Astrocyte (in vitro differentiated cells and primary cell): ENCODE data around the gene MESD. TPM values are rescaled to one million over a fixed set of nuclear protein-coding genes. Genes with fewer than 3 reads are reported as not detected.
"Not testable (repeated sequence)": the region's sequence is repeated elsewhere in the genome, so short reads cannot be mapped to it uniquely, and the experiment has no call there.

Experiments used
- DNase-seq: peaks from one replicate; pipeline ENCODE4 v3.0.0-alpha.2; 2010; ENCODE audit warnings: low read depth
- FAIRE-seq: peaks from 2 replicates; lab custom pipeline; 2011; peaks lifted over from hg19 to GRCh38; lab: Jason Lieb, UNC
- H2AFZ ChIP-seq: 2 replicates; pipeline ENCODE4 v1.6.0; 2012; ENCODE audit warnings: low read depth, low read length, inconsistent platforms
- H3K27ac ChIP-seq: 2 replicates; pipeline ENCODE4 v1.5.1; 2011; ENCODE audit warnings: low read depth, low read length, inconsistent platforms
- H3K27me3 ChIP-seq: 2 replicates; pipeline ENCODE4 v1.6.0; 2011; ENCODE audit warnings: low read length, inconsistent platforms; ENCODE audit not compliant: insufficient read depth
- H3K36me3 ChIP-seq: 2 replicates; pipeline ENCODE4 v1.5.1; 2011; ENCODE audit warnings: low read length, inconsistent platforms; ENCODE audit not compliant: insufficient read depth
- H3K4me1 ChIP-seq: 2 replicates; pipeline ENCODE4 v1.5.1; 2011; ENCODE audit warnings: low read length, inconsistent platforms; ENCODE audit not compliant: insufficient read depth
- H3K4me2 ChIP-seq: 2 replicates; pipeline ENCODE4 v1.6.0; 2012; ENCODE audit warnings: low read length, inconsistent platforms
- H3K4me3 ChIP-seq: 2 replicates; pipeline ENCODE4 v1.5.1; 2011; ENCODE audit warnings: low read depth, mild to moderate bottlenecking, low read length, inconsistent platforms; ENCODE audit not compliant: insufficient read depth
- H3K79me2 ChIP-seq: 2 replicates; pipeline ENCODE4 v1.6.0; 2012; ENCODE audit warnings: mild to moderate bottlenecking, low read length, inconsistent platforms; ENCODE audit not compliant: insufficient read depth
- H3K9ac ChIP-seq: 2 replicates; pipeline ENCODE4 v1.6.0; 2012; ENCODE audit warnings: mild to moderate bottlenecking, low read length, inconsistent platforms
- H3K9me3 ChIP-seq: 2 replicates; pipeline ENCODE4 v1.5.1; 2012; ENCODE audit warnings: low read depth, mild to moderate bottlenecking, low read length, inconsistent platforms; ENCODE audit not compliant: insufficient read depth
- H4K20me1 ChIP-seq: 2 replicates; pipeline ENCODE4 v1.6.0; 2012; ENCODE audit warnings: low read length, inconsistent platforms; ENCODE audit not compliant: insufficient read depth
- H3K27ac Mint-ChIP-seq: one replicate; pipeline ENCODE4 v1.8.0; 2021; ENCODE audit warnings: mild to moderate bottlenecking, mixed read lengths; ENCODE audit not compliant: unreplicated experiment
- H3K27me3 Mint-ChIP-seq: one replicate; pipeline ENCODE4 v1.8.0; 2021; ENCODE audit warnings: low read depth, mixed read lengths; ENCODE audit not compliant: unreplicated experiment
- H3K36me3 Mint-ChIP-seq: one replicate; pipeline ENCODE4 v1.8.0; 2021; ENCODE audit warnings: low read depth, mixed read lengths; ENCODE audit not compliant: unreplicated experiment
- H3K4me1 Mint-ChIP-seq: one replicate; pipeline ENCODE4 v1.8.0; 2021; ENCODE audit warnings: low read depth, mixed read lengths; ENCODE audit not compliant: unreplicated experiment
- H3K4me3 Mint-ChIP-seq: one replicate; pipeline ENCODE4 v1.8.0; 2021; ENCODE audit warnings: mild to moderate bottlenecking, moderate library complexity, mixed read lengths; ENCODE audit not compliant: unreplicated experiment
- H3K9me3 Mint-ChIP-seq: one replicate; pipeline ENCODE4 v1.8.0; 2021; ENCODE audit warnings: mild to moderate bottlenecking, mixed read lengths; ENCODE audit not compliant: unreplicated experiment
- EZH2 ChIP-seq: IDR thresholded peaks from 2 replicates; pipeline ENCODE4 v1.6.1; 2012; ENCODE audit warnings: mild to moderate bottlenecking, low read length, inconsistent platforms; ENCODE audit not compliant: insufficient read depth
- total RNA-seq: library from RNA; stranded (reverse); gene quantifications from 2 replicates; pipeline ENCODE4 v1.2.1, GENCODE V29; 2021
- TF ChIP-seq, protein P1 (sequence below): IDR thresholded peaks from 2 replicates; pipeline ENCODE4 v1.5.1; 2011; ENCODE audit warnings: low read depth, mild to moderate bottlenecking, inconsistent platforms, low read length, moderate library complexity; ENCODE audit not compliant: insufficient read depth

Gene MESD
- total RNA-seq, 1 donor from 2014 or later, result 33.1 TPM

DNA sequence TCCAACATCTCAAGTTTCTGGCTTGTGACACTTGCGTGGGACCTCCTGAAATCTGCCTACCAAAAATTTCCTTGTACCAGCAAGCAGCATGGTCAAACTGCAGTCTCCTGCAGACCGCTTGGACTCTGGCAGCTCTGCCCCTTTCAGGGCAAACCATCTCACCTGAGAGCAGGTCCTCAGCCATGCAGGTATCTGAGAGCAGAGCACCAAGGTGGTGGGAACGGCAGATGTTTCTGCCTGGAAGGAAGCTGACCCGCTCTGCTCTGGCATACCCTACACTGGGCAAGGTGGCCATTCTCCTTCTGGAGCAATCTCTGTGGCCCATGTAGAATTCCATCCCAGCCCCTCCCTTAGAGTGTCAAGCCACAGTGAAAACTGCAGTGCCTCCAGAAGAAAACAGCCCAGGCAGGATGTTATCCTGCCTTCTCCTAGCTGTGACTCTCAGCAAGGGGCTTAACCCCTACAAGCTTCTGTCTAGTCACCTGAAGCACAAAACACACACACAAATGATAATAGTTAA, 21.6 kb downstream of the MESD start:
- H2AFZ ChIP-seq, result no peak overlapping the region
- Mint-ChIP-seq H3K27ac (no peak overlapping the region), H3K4me1 (peaks cover 12% of the 10 kb centered on the region), H3K27me3 (no peaks in the 10 kb centered on the region), H3K4me3 (no peak overlapping the region), H3K36me3 (peaks cover 12% of the 10 kb centered on the region), H3K9me3 (peaks cover 15% of the 10 kb centered on the region)
- H3K27ac ChIP-seq, result no peak overlapping the region
- no peaks in the 10 kb centered on the region for H3K79me2 ChIP-seq
- H3K4me3 ChIP-seq, result no peak overlapping the region
- peak overlapping the region; percentile 16 for H3K4me2 ChIP-seq
- FAIRE-seq (no peak), DNase-seq (no peak)
- H3K4me1 ChIP-seq, result peaks cover 8% of the 10 kb centered on the region
- H3K9ac ChIP-seq, result no peak overlapping the region
- H4K20me1 ChIP-seq, result peaks cover 26% of the 10 kb centered on the region
- no peaks in the 10 kb centered on the region for H3K27me3 ChIP-seq
- H3K36me3 ChIP-seq, result peaks cover 3% of the 10 kb centered on the region
- no peaks in the 10 kb centered on the region for H3K9me3 ChIP-seq
- TF ChIP-seq, protein P1, sequence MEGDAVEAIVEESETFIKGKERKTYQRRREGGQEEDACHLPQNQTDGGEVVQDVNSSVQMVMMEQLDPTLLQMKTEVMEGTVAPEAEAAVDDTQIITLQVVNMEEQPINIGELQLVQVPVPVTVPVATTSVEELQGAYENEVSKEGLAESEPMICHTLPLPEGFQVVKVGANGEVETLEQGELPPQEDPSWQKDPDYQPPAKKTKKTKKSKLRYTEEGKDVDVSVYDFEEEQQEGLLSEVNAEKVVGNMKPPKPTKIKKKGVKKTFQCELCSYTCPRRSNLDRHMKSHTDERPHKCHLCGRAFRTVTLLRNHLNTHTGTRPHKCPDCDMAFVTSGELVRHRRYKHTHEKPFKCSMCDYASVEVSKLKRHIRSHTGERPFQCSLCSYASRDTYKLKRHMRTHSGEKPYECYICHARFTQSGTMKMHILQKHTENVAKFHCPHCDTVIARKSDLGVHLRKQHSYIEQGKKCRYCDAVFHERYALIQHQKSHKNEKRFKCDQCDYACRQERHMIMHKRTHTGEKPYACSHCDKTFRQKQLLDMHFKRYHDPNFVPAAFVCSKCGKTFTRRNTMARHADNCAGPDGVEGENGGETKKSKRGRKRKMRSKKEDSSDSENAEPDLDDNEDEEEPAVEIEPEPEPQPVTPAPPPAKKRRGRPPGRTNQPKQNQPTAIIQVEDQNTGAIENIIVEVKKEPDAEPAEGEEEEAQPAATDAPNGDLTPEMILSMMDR, result no peak
- no peak for TF ChIP-seq EZH2

DNA sequence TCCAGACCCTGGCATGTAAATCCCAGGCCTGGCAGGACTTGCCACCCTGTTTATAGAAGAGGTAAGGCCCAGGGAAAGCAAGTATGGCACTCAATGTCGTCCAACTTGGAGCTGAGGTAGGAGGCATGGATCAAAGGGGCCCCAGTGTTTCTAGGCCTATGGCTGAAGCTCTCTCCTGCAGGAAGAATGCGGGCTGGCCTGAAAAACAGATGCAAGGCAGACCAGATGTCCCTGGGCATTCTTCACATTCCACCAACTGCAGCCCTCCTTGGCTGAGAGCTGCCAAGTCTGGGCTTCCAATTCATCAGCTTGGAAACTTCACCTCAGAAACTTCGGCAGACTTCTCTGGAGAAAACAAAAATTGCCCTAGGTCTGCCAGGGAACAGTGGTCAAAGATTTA, 22.2 kb downstream of the MESD start:
- Mint-ChIP-seq H3K27me3 (no peaks in the 10 kb centered on the region), H3K4me3 (no peak overlapping the region), H3K9me3 (peaks cover 15% of the 10 kb centered on the region), H3K36me3 (peaks cover 14% of the 10 kb centered on the region), H3K27ac (peak overlapping the region; percentile 26), H3K4me1 (peaks cover 12% of the 10 kb centered on the region)
- Histone ChIP-seq H4K20me1 (peaks cover 26% of the 10 kb centered on the region), H3K27ac (no peak overlapping the region), H3K4me3 (no peak overlapping the region), H2AFZ (no peak overlapping the region), H3K79me2 (no peaks in the 10 kb centered on the region), H3K9me3 (no peaks in the 10 kb centered on the region), H3K4me1 (peaks cover 8% of the 10 kb centered on the region), H3K36me3 (peaks cover 3% of the 10 kb centered on the region), H3K9ac (no peak overlapping the region), H3K27me3 (no peaks in the 10 kb centered on the region), H3K4me2 (peak overlapping the region; percentile 16)
- no peak for FAIRE-seq
- TF ChIP-seq, protein P1, result no peak
- no peak for TF ChIP-seq EZH2
- DNase-seq, result peak; percentile 87

DNA sequence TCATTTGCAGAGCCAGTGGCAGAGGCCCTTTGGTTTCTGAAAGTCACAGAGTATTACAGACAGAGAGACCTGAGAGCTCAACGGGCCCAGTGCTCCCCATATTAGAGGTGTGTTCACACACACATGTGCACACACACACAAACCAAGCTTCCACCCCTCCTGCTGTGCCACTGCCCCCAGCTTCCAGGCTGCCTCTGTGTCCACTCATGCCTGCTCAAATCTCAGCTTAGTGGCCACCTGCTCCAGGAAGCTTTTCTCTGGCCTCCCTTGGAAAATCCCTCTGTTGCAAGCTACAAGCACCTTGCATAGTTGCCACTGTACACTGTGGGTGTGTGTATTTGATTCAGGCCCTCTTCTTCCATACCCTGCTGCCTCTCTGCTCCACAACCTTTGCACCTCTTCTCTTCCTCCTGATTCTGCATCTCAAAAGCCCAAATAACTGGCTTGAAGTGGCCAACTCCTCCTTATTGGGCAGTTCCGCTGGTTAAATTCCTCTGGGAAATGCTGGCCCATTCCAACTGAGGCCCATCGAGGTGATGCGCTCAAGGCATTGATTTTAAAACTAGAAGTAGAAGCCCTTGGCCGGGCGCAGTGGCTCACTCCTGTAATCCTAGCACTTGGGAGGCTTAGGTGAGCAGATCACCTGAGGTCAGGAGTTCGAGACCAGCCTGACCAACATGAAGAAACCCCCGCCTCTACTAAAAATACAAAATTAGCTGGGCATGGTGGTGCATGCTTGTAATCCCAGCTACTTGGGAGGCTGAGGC, 23.0 kb downstream of the MESD start:
- Histone ChIP-seq H4K20me1 (peaks cover 19% of the 10 kb centered on the region), H2AFZ (no peak overlapping the region), H3K4me2 (no peak overlapping the region), H3K9ac (no peak overlapping the region), H3K79me2 (no peaks in the 10 kb centered on the region), H3K27ac (no peak overlapping the region), H3K9me3 (no peaks in the 10 kb centered on the region), H3K27me3 (no peaks in the 10 kb centered on the region), H3K36me3 (peaks cover 3% of the 10 kb centered on the region), H3K4me1 (peaks cover 8% of the 10 kb centered on the region), H3K4me3 (no peak overlapping the region)
- DNase-seq (no peak), FAIRE-seq (no peak)
- Mint-ChIP-seq H3K36me3 (peaks cover 14% of the 10 kb centered on the region), H3K27ac (no peak overlapping the region), H3K9me3 (peaks cover 15% of the 10 kb centered on the region), H3K27me3 (no peaks in the 10 kb centered on the region), H3K4me1 (peaks cover 12% of the 10 kb centered on the region), H3K4me3 (no peak overlapping the region)
- TF ChIP-seq, protein P1, result no peak
- no peak for TF ChIP-seq EZH2

DNA sequence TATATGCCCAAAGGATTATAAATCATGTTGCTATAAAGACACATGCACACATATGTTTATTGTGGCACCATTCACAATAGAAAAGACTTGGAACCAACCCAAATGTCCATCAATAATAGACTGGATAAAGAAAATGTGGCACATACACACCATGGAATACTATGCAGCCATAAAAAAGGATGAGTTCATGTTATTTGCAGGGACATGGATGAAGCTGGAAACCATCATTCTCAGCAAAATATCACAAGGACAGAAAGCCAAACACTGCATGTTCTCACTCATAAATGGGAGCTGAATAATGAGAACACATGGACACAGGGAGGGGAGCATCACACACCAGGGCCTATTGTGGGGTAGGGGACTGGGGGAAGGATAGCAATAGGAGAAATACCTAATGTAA, 24.2 kb downstream of the MESD start:
- not testable (repeated sequence) for H3K9ac ChIP-seq, FAIRE-seq, H3K4me1 ChIP-seq, H2AFZ ChIP-seq, H3K79me2 ChIP-seq, H3K36me3 ChIP-seq, H3K27ac Mint-ChIP-seq, H4K20me1 ChIP-seq, H3K9me3 ChIP-seq, H3K4me2 ChIP-seq, H3K27me3 ChIP-seq, H3K27me3 Mint-ChIP-seq, DNase-seq, H3K4me3 Mint-ChIP-seq, H3K4me3 ChIP-seq, H3K27ac ChIP-seq
- Mint-ChIP-seq H3K36me3 (peaks cover 14% of the 10 kb centered on the region), H3K9me3 (peaks cover 15% of the 10 kb centered on the region), H3K4me1 (peaks cover 12% of the 10 kb centered on the region)
